Measurements from ENCODE around the gene NPFF.
A peak's percentile ranks its signal among the peaks of the same experiment; 100 is the strongest.

- TF ChIP-seq CTCF (IDR thresholded peaks at IDR 0.05), result peak in 2 of 12 donors; percentile 32 to 41
- peak in 1 of 2 donors; percentile 53 for TF ChIP-seq POLR2A (IDR thresholded peaks at IDR 0.05)
Observed at GRCh38 chr12:53492830-53493609, 14.3 kb downstream of the NPFF start.
